ENCODE measurements around the gene DOCK1. TPM values are rescaled to one million over a fixed set of nuclear protein-coding genes. Genes with fewer than 3 reads are reported as not detected.

DOCK1 gene
- polyA plus RNA-seq, 1 of the 3 experiments (the other 2 are of a cell fraction), result 15.5 TPM

- Histone ChIP-seq H3K79me2 (ENCODE audit: insufficient read depth) (no peaks in the 10 kb centered on the region), H3K36me3 (replicated peaks in 1 of 2; ENCODE audit: control insufficient read depth in 1 of 2, insufficient read depth in 2 of 2, low read length in 1 of 2) (no peaks in the 10 kb centered on the region), H3K9ac (no peak overlapping the region), H3K9me2 (no peaks in the 10 kb centered on the region), H4K20me1 (ENCODE audit: insufficient read depth) (no peaks in the 10 kb centered on the region), H3K9me3 (no peaks in the 10 kb centered on the region), H3K4me2 (no peak overlapping the region), H3K4me3 (ENCODE audit: low read depth in 2 of 2, low read length in 1 of 2) (no peak overlapping the region), H3K27me3 (ENCODE audit: insufficient read depth) (no peaks in the 10 kb centered on the region; the same call in 1 of the 2 replicates), H3K27ac (ENCODE audit: low read depth in 2 of 2, low read length in 1 of 2) (no peak overlapping the region), H3K4me1 (ENCODE audit: control insufficient read depth in 1 of 2, insufficient read depth in 2 of 2, low read depth in 1 of 2, low read length in 1 of 2) (no peaks in the 10 kb centered on the region), H3F3A (replicated peaks; ENCODE audit: insufficient read depth) (no peaks in the 10 kb centered on the region), H2AFZ (ENCODE audit: low read depth) (no peak overlapping the region)
- TF ChIP-seq FOSL2 (IDR thresholded peaks at IDR 0.05; ENCODE audit: borderline replicate concordance, low read depth), result no peak
- TF ChIP-seq YY1 (IDR thresholded peaks at IDR 0.05; ENCODE audit: low read depth), result no peak
- TF ChIP-seq GATA2 (CRISPR knock-in tag; IDR thresholded peaks at IDR 0.05), result no peak
- WGBS (ENCODE audit: low lambda C conversion rate), result 56% methylated on average over 8 of the region's 10 CpGs
- ChIA-PET POLR2A (no interaction called here), CTCF (no interaction called here)
- no peak for DNase-seq
These were observed 562.6 kb downstream of the DOCK1 start for GRCh38 chr10:127467811-127468210.

- POLR2A ChIA-PET, result no interaction called here
- CTCF ChIA-PET, result no interaction called here
- Histone ChIP-seq H3K9ac (no peak overlapping the region), H3K79me2 (ENCODE audit: insufficient read depth) (no peaks in the 10 kb centered on the region), H3K9me3 (no peaks in the 10 kb centered on the region), H3K27me3 (ENCODE audit: insufficient read depth) (no peaks in the 10 kb centered on the region; the same call in 1 of the 2 replicates), H3K4me3 (ENCODE audit: low read depth in 2 of 2, low read length in 1 of 2) (no peak overlapping the region), H4K20me1 (ENCODE audit: insufficient read depth) (no peaks in the 10 kb centered on the region), H3K4me1 (ENCODE audit: control insufficient read depth in 1 of 2, insufficient read depth in 2 of 2, low read depth in 1 of 2, low read length in 1 of 2) (no peaks in the 10 kb centered on the region), H3F3A (replicated peaks; ENCODE audit: insufficient read depth) (no peaks in the 10 kb centered on the region), H3K36me3 (replicated peaks in 1 of 2; ENCODE audit: control insufficient read depth in 1 of 2, insufficient read depth in 2 of 2, low read length in 1 of 2) (no peaks in the 10 kb centered on the region), H3K9me2 (no peaks in the 10 kb centered on the region), H2AFZ (ENCODE audit: low read depth) (no peak overlapping the region), H3K27ac (ENCODE audit: low read depth in 2 of 2, low read length in 1 of 2) (no peak overlapping the region), H3K4me2 (no peak overlapping the region)
- 25% methylated on average over 5 of the region's 5 CpGs for WGBS (ENCODE audit: low lambda C conversion rate)
- no peak for DNase-seq
- TF ChIP-seq FOSL2 (IDR thresholded peaks at IDR 0.05; ENCODE audit: borderline replicate concordance, low read depth) (no peak), SMC3 (IDR thresholded peaks at IDR 0.05; ENCODE audit: low read depth, low read length) (no peak), YY1 (IDR thresholded peaks at IDR 0.05; ENCODE audit: low read depth) (no peak), RAD21 (IDR thresholded peaks at IDR 0.05; ENCODE audit: low read length) (no peak), GATA2 (CRISPR knock-in tag; IDR thresholded peaks at IDR 0.05) (no peak), MEF2A (IDR thresholded peaks at IDR 0.05; ENCODE audit: borderline replicate concordance, low read depth) (no peak), REST (IDR thresholded peaks at IDR 0.05; ENCODE audit: low read depth, low read length) (no peak), FOXM1 (IDR thresholded peaks at IDR 0.05; ENCODE audit: low read depth) (no peak), CHD2 (IDR thresholded peaks at IDR 0.05; ENCODE audit: low read length, partially characterized antibody) (no peak), TEAD4 (IDR thresholded peaks at IDR 0.05; ENCODE audit: borderline replicate concordance, insufficient read depth) (no peak), MAX (IDR thresholded peaks at IDR 0.05; ENCODE audit: low read depth) (no peak), TAF1 (IDR thresholded peaks at IDR 0.05; ENCODE audit: borderline replicate concordance, low read depth, low read length) (no peak), NRF1 (IDR thresholded peaks at IDR 0.05; ENCODE audit: low read depth, low read length) (no peak), MXI1 (IDR thresholded peaks at IDR 0.05; ENCODE audit: low read depth, low read length) (no peak), IRF3 (IDR thresholded peaks at IDR 0.05; ENCODE audit: low read depth, low read length) (no peak)
These were observed 563.4 kb downstream of the DOCK1 start for GRCh38 chr10:127468632-127469031.

All from SK-N-SH (cell line).